ENCODE measurements around the gene FAM124A.

Gene FAM124A

DNA sequence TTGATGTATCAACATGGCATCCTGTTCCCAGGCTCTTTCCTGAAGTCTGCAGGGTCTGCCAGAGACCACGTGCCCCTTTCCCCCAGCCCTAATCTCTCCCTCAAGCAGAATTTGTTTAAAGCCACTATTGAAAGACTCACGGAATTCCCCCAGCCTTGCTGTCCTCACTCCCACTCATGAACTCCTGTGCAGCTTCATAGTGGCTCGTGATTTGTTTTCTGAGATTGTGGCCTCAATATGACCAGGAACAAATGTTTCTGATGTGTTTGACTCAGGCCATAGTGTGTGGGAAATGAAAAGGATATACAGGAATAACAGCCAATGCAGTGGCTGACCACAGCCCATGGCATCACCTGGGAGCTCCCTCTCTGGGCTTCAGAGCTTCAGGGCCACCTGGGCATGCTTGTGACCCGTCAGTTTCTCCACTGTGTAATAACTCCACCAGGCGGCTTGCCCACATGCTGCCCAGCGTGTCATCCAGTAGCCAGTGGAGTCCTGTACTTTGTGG, 109.2 kb downstream of the FAM124A start:
- FAIRE-seq (no peak), DNase-seq (ENCODE audit: insufficient read length, low spot score) (no peak)

- no peak for FAIRE-seq
These were observed 110.6 kb downstream of the FAM124A start for GRCh38 chr13:51332566-51333361.

DNA sequence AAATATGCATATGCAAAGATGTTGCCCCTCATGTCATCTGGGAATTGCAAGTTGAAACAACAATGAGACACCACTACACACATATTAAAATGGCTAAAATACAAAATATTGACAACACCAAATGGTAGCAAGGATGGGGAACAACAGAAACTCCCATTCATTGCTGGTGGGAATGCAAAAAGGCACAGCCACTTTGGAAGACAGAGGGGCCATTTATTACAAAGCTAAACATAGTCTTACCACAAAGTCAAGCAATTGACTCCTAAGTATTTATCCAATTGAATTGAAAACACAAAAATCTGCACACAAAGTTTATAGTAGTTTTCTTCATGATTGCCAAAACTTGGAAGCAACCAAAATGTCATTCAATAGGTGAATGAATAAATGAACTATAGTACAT, 111.2 kb downstream of the FAM124A start:
- no peak for FAIRE-seq

More at GRCh38 chr13:51332566-51333361, 110.6 kb downstream of the FAM124A start:
- no peak for DNase-seq (ENCODE audit: insufficient read length, low spot score)

DNA sequence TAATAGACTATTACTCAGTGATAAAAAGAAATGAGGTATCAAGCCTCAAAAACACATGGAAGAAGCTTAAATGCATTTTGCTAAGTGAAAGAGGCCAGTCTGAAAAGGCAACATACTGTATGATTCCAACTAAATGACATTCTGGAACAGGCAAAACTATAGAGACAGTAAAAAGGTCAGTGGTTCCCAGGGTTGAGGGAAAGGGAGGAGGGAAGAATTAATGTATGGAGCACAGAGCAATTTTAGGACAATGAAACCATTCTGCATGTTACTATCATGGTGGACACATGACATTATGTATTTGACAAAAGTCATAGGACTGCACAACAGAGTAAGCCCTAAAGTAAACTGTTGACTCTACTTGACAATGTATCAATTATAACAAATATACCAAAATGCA, 111.6 kb downstream of the FAM124A start:
- FAIRE-seq = no peak
- no peak for DNase-seq (ENCODE audit: insufficient read length, low spot score)

More for the DNA sequence above, 111.2 kb downstream of the FAM124A start:
- no peak for DNase-seq (ENCODE audit: insufficient read length, low spot score)

Data from HTR-8/SVneo (cell line).